K562 (cell line): Measurements from ENCODE around the gene KLHL25. TPM values are rescaled to one million over a fixed set of nuclear protein-coding genes. Genes with fewer than 3 reads are reported as not detected.

Source experiments
- ATAC-seq: fragments of 200-7000 bp; cut with Tn5 transposase; 3 replicates; pipeline ENCODE4 v1.9.1; 2020; ENCODE audit warnings: moderate library complexity
- BruUV-seq: library from RNA; stranded (reverse); fragments of 400-500 nt; replicated peaks from 2 replicates; lab custom pipeline; 2021; lab: Mats Ljungman, UMichigan
- CTCF ChIA-PET: fragments of 300-600 bp; formaldehyde crosslinking; extraction: SDS; loops from one replicate; lab custom pipeline; 2021; ENCODE audit warnings: low intra/inter-chr PET ratio; lab: Yijun Ruan, JAX
- POLR2A ChIA-PET: fragments of 300-600, 350-650 bp; sonication (Branson Sonifier 250); formaldehyde crosslinking; extraction: SDS; loops from one replicate; lab custom pipeline; 2021; ENCODE audit warnings: antibody characterized with exemption, inconsistent platforms; lab: Yijun Ruan, JAX
- DNase-seq, 4 experiments: peaks; one replicate each; pipeline versions ENCODE4 v3.0.0 to v3.0.0-alpha.2; 2011 to 2018; ENCODE audit warnings: low spot score in 3 of 4, mixed read lengths in 3 of 4; ENCODE audit errors: extremely low read depth in 1 of 4
- FAIRE-seq: peaks from 2 replicates; lab custom pipeline; 2011; peaks lifted over from hg19 to GRCh38; lab: Jason Lieb, UNC
- H2AFZ ChIP-seq: 2 replicates; pipeline ENCODE4 v1.6.0; 2011; ENCODE audit warnings: low read depth, low read length, control low read depth, inconsistent platforms
- H3K27ac ChIP-seq: fragments of 200-600 bp; 3 replicates; pipeline ENCODE4 v1.8.0; 2011; ENCODE audit warnings: low read depth, mild to moderate bottlenecking, control low read depth, inconsistent platforms, low read length, moderate library complexity, mixed read lengths; ENCODE audit errors: extremely low read depth
- H3K27me3 ChIP-seq, 2 experiments: fragments of 300-600 bp in 1 of 2; 2 replicates in 1 of 2; 3 replicates in 1 of 2; pipeline versions ENCODE4 v1.6.0 to v1.8.0; 2011; ENCODE audit warnings: inconsistent platforms in 2 of 2, low read length in 2 of 2, mild to moderate bottlenecking in 1 of 2, mixed read lengths in 1 of 2, moderate library complexity in 1 of 2; ENCODE audit not compliant: control insufficient read depth in 2 of 2, insufficient read depth in 2 of 2
- H3K36me3 ChIP-seq: fragments of 300-600 bp; 3 replicates; pipeline ENCODE4 v1.8.0; 2011; ENCODE audit warnings: mild to moderate bottlenecking, low read length, inconsistent platforms; ENCODE audit not compliant: control insufficient read depth, insufficient read depth
- H3K4me1 ChIP-seq, 2 experiments: fragments of 200-600 bp in 1 of 2; replicated peaks in 1 of 2; 2 replicates in 1 of 2; 3 replicates in 1 of 2; pipeline versions ENCODE4 v1.5.1 to v1.8.0; 2011; ENCODE audit warnings: inconsistent platforms in 2 of 2, low read length in 2 of 2, mild to moderate bottlenecking in 1 of 2, mixed read lengths in 1 of 2, moderate library complexity in 1 of 2; ENCODE audit not compliant: control insufficient read depth in 2 of 2, insufficient read depth in 2 of 2
- H3K4me2 ChIP-seq: 2 replicates; pipeline ENCODE4 v1.6.1; 2011; ENCODE audit warnings: low read length, control low read depth, inconsistent platforms, mixed read lengths; ENCODE audit not compliant: insufficient read depth
- H3K4me3 ChIP-seq: fragments of 200-600 bp; sonication (generic), shearing (Covaris generic); 2 replicates; pipeline ENCODE4 v1.5.1; 2016; ENCODE audit warnings: control low read depth, inconsistent platforms
- H3K79me2 ChIP-seq: fragments of 200-600 bp; 3 replicates; pipeline ENCODE4 v1.8.0; 2011; ENCODE audit warnings: low read length, inconsistent platforms; ENCODE audit not compliant: control insufficient read depth, insufficient read depth
- H3K9ac ChIP-seq, 2 experiments: 2 replicates each; pipeline versions ENCODE4 v1.6.0 to v1.6.1; 2011; ENCODE audit warnings: low read depth in 2 of 2, low read length in 2 of 2, control low read depth in 1 of 2, inconsistent platforms in 1 of 2, mild to moderate bottlenecking in 1 of 2, mixed read lengths in 1 of 2; ENCODE audit not compliant: insufficient read depth in 1 of 2
- H3K9me1 ChIP-seq: one replicate; pipeline ENCODE4 v1.6.0; 2011; ENCODE audit warnings: inconsistent platforms, mild to moderate bottlenecking, low read length, moderate library complexity; ENCODE audit not compliant: control insufficient read depth, insufficient read depth
- H3K9me3 ChIP-seq: replicated peaks from 2 replicates; pipeline ENCODE4 v1.5.1; 2011; ENCODE audit warnings: low read depth, low read length, inconsistent platforms; ENCODE audit not compliant: control insufficient read depth, insufficient read depth
- H4K20me1 ChIP-seq: replicated peaks from 2 replicates; pipeline ENCODE4 v1.6.1; 2011; ENCODE audit warnings: low read length, inconsistent platforms, mixed read lengths; ENCODE audit not compliant: control insufficient read depth, insufficient read depth
- FOXA1 ChIP-seq: fragments of 450-650 bp; IDR thresholded peaks from 2 replicates; pipeline ENCODE4 v1.6.1; 2016; ENCODE audit warnings: mild to moderate bottlenecking, borderline replicate concordance
- HMGN3 ChIP-seq: IDR thresholded peaks from 2 replicates; pipeline ENCODE4 v1.6.1; 2011; ENCODE audit warnings: borderline replicate concordance, low read depth, mild to moderate bottlenecking, mixed read lengths, low read length; ENCODE audit not compliant: insufficient read length; ENCODE audit errors: extremely low read depth
- HNRNPK ChIP-seq: fragments of 200-400 bp; formaldehyde crosslinking; IDR thresholded peaks from one replicate; pipeline ENCODE4 v1.6.1; 2018; ENCODE audit warnings: mild to moderate bottlenecking, low read depth, low read length; ENCODE audit not compliant: poor library complexity, severe bottlenecking
- NEUROD1 ChIP-seq: fragments of 150-350 bp; IDR thresholded peaks from 2 replicates; pipeline ENCODE4 v1.6.1; 2014; ENCODE audit warnings: borderline replicate concordance, low read length, low read depth; ENCODE audit not compliant: partially characterized antibody
- ZNF121 ChIP-seq: sonication (generic); formaldehyde crosslinking; conservative IDR thresholded peaks from 2 replicates; pipeline ENCODE4 v1.8.0; 2022; ENCODE audit warnings: missing genetic modification reagents
- ZNF778 ChIP-seq: fragments of 450-650 bp; formaldehyde crosslinking; IDR thresholded peaks from 2 replicates; pipeline ENCODE4 v1.4.0; 2020; ENCODE audit warnings: mild to moderate bottlenecking, moderate library complexity
- ZNF785 ChIP-seq: fragments of 250-450 bp; sonication (Bioruptor Pico); IDR thresholded peaks from 2 replicates; pipeline ENCODE4 v1.4.0; 2020; ENCODE audit warnings: mild to moderate bottlenecking
- WGBS: fragments of 100-300 bp; shearing (Covaris generic); methylation state at CpG from one replicate; pipeline ENCODE4 v1.1.6; 2016; ENCODE audit warnings: low coverage, mixed read lengths; ENCODE audit not compliant: insufficient coverage; ENCODE audit errors: missing lambda C conversion rate; 5-methylcytosine and 5-hydroxymethylcytosine counted together
- in situ Hi-C: fragments of 300-500 bp; cut with MboI; formaldehyde crosslinking; loops from 4 replicates; pipeline ENCODE4 v1.15.0; 2018; ENCODE audit warnings: inconsistent platforms, mixed read lengths
- intact Hi-C: fragments of 100-400 bp; cut with micrococcal nuclease; formaldehyde crosslinking; loops from 2 replicates; pipeline ENCODE4 v1.14.2; 2022
- polyA plus RNA-seq, 8 experiments: library from polyadenylated mRNA; depleted of rRNA in 4 of 8; stranded (reverse) in 5 of 8; unstranded in 3 of 8; fragments of >200 nt; fragmentation: Nextera tagmentation in 2 of 8; fragmentation: Illumina TruSeq in 1 of 8; extraction: Ambion mirVana in 2 of 8; extraction: Trizol in 1 of 8; gene quantifications; 2 replicates each; pipeline versions ENCODE4 v1.2.1 to v1.2.3, GENCODE V29; 2011 to 2014; ENCODE audit warnings: inconsistent platforms in 1 of 8, missing spikeins in 1 of 8
- total RNA-seq, 7 experiments: library from RNA; depleted of rRNA in 6 of 7; stranded (reverse); fragments of >200 nt in 6 of 7; fragmentation: Illumina TruSeq in 2 of 7; extraction: Trizol in 2 of 7; gene quantifications; 2 replicates each; pipeline versions ENCODE4 v1.2.1 to v1.2.3, GENCODE V29; 2011 to 2021; ENCODE audit warnings: low replicate concordance in 1 of 7

Gene KLHL25
- total and polyA plus RNA-seq, 9 of the 15 experiments (the other 6 are each of a cell fraction or from before 2014, with no cell fraction given) = 0.04 to 0.14 (median 0.10) TPM; not detected in 3

- TF ChIP-seq HMGN3 (no peak), HNRNPK (no peak)
Measured at GRCh38 chr15:85718271-85718971, 76.3 kb downstream of the KLHL25 start (continued).

GRCh38 chr15:85717212-85717611, 77.5 kb downstream of the KLHL25 start:
- FAIRE-seq (no peak), DNase-seq (no peak), ATAC-seq (no peak)
- H3K4me3 ChIP-seq = no peak overlapping the region
- POLR2A ChIA-PET = no interaction called here
- TF ChIP-seq ZNF778 (CRISPR knock-in tag) (no peak), NEUROD1 (no peak), ZNF785 (no peak), ZNF121 (CRISPR knock-in tag) (no peak), FOXA1 (no peak)
- H3K4me1 ChIP-seq = no peaks in the 10 kb centered on the region
- WGBS = 0% methylated on average over 2 of the region's 2 CpGs
- no TSS peak for BruUV-seq
- H3K27me3 ChIP-seq = no peaks in the 10 kb centered on the region
- H3K9ac ChIP-seq = no peak overlapping the region
- H3K27ac ChIP-seq = no peak overlapping the region
- in situ Hi-C loops = no loop called here
- intact Hi-C loops = no loop called here
- H4K20me1 ChIP-seq = no peaks in the 10 kb centered on the region; the same call in 1 of the 2 replicates
- no peaks in the 10 kb centered on the region for H3K79me2 ChIP-seq
- no peak overlapping the region for H3K4me2 ChIP-seq
- H3K36me3 ChIP-seq = no peaks in the 10 kb centered on the region
- no peak overlapping the region for H2AFZ ChIP-seq
- no peaks in the 10 kb centered on the region for H3K9me1 ChIP-seq
- CTCF ChIA-PET = no interaction called here
- H3K9me3 ChIP-seq = no peaks in the 10 kb centered on the region
